ENCODE results near the gene LGI4.

Gene LGI4

DNA sequence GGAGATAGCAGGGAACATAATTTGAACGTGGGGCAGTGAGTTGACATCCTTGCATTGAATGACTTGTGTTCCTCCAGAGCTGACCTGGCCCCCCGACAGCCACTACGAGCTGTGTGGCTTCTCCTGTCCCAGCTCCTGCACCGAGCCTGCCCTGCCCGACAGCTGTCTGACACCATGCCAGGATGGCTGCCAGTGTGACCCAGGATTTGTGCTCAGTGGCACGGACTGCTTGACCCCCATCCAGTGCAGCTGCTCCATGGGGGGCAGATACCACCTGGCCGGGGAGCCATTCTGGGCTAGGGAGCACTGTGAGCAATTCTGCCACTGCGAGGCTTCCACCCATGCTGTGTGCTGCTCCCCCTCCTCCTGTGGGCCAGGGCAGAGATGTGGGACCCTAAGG is 48.4 kb downstream of the LGI4 start:
- Histone ChIP-seq H3K4me1 (ENCODE audit: control insufficient read depth in 1 of 2, insufficient read depth in 2 of 2, low read length in 2 of 2) (peaks cover 0 to 12% of the 10 kb centered on the region in 2 donors), H3K36me3 (ENCODE audit: control insufficient read depth in 1 of 2, insufficient read depth in 2 of 2, low read length in 2 of 2) (no peaks in the 10 kb centered on the region), H3K27ac (ENCODE audit: low read depth, low read length) (no peak overlapping the region), H3K9me3 (ENCODE audit: control insufficient read depth in 1 of 2, low read length in 2 of 2) (no peaks in the 10 kb centered on the region), H3K9ac (ENCODE audit: low read depth in 1 of 2, low read length in 2 of 2) (no peak overlapping the region), H3K27me3 (ENCODE audit: control insufficient read depth in 1 of 2, insufficient read depth in 2 of 2, low read length in 2 of 2) (peaks cover 4 to 7% of the 10 kb centered on the region in 2 donors), H3K4me3 (ENCODE audit: low read depth in 1 of 2, low read length in 2 of 2) (no peak overlapping the region)

DNA sequence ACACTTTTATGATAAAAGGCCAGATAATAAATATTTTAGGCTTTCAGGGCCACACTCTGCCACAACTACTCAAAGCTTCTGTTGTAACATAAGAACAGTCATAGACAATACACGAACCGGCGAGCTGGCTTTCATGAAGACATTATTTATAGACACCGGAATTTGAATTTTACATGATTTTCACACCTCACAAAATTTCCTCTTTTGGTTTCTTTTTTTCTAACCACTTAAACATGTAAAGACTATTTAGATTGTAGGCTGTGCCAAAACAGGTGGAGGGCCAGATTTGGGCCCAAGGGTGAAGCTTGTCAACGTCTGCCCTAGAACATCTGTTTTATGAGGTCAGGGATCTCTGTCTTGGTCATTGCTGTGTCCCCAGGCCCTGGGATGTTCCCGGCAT is 48.9 kb downstream of the LGI4 start:
- Histone ChIP-seq H3K4me3 (ENCODE audit: low read depth in 1 of 2, low read length in 2 of 2) (no peak overlapping the region), H3K36me3 (ENCODE audit: control insufficient read depth in 1 of 2, insufficient read depth in 2 of 2, low read length in 2 of 2) (no peaks in the 10 kb centered on the region), H3K27ac (ENCODE audit: low read depth, low read length) (no peak overlapping the region), H3K9me3 (ENCODE audit: control insufficient read depth in 1 of 2, low read length in 2 of 2) (no peaks in the 10 kb centered on the region), H3K9ac (ENCODE audit: low read depth in 1 of 2, low read length in 2 of 2) (no peak overlapping the region), H3K4me1 (ENCODE audit: control insufficient read depth in 1 of 2, insufficient read depth in 2 of 2, low read length in 2 of 2) (peaks cover 0 to 12% of the 10 kb centered on the region in 2 donors), H3K27me3 (ENCODE audit: control insufficient read depth in 1 of 2, insufficient read depth in 2 of 2, low read length in 2 of 2) (peaks cover 4 to 7% of the 10 kb centered on the region in 2 donors)

DNA sequence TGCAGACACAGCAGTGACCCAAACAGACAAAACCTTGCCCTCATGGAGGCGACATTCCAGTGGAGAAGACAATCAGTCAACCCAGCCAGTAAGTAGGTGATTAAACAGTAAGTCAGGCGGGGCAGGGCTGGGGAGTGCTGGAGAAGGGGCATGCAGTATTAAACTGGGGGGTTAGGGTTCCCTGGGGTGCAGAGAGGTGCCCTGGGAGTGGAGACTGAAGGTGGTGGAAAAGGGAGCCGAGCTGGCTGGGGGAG is 50.4 kb downstream of the LGI4 start:
- Histone ChIP-seq H3K4me1 (ENCODE audit: control insufficient read depth in 1 of 2, insufficient read depth in 2 of 2, low read length in 2 of 2) (peaks cover 0 to 5% of the 10 kb centered on the region in 2 donors), H3K9ac (ENCODE audit: low read depth in 1 of 2, low read length in 2 of 2) (no peak overlapping the region), H3K27ac (ENCODE audit: low read depth, low read length) (no peak overlapping the region)

DNA sequence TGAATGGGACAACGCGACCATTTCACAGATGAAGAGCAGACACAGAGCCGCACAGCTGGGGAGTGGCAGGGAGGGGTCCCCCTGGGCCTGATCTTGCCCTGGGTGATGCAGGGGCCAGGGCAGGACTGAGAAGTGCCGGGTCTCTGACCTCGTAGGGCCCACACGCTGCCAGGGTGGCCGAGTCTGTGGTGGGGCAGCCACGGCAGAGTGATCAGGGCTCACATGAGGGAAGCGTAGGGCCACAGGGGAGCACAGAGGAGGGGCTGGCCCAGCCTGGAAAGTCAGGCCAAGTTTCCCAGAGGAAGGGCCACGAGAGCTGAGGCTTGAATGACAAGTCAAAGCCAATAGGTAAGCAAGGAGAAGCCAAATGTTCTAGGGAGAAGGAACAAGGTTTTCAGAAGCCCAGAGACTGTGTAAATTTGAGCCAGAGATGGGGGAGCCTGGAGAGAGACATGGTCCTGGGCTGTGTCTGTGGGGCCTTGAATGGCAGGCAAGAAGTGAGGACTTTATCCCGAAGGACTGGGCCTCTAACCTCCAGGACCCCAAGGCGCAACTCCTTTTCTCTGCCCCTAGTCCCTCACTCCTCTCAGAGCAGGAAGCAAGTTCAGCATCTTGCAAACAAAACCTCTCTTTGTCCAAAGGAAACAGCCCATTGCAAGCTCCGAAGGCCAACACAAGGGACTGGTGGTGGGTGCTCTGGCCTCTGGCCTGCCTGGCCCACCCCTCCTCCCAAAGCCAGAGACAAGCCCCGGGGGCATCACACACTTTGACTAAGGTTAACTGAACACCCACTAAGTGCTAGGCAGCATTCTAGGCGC is 51.0 kb downstream of the LGI4 start:
- Histone ChIP-seq H3K9me3 (ENCODE audit: control insufficient read depth in 1 of 2, low read length in 2 of 2) (no peaks in the 10 kb centered on the region), H3K9ac (ENCODE audit: low read depth in 1 of 2, low read length in 2 of 2) (no peak overlapping the region), H3K27ac (ENCODE audit: low read depth, low read length) (no peak overlapping the region), H3K4me1 (ENCODE audit: control insufficient read depth in 1 of 2, insufficient read depth in 2 of 2, low read length in 2 of 2) (peaks cover 0 to 5% of the 10 kb centered on the region in 2 donors), H3K4me3 (ENCODE audit: low read depth in 1 of 2, low read length in 2 of 2) (no peak overlapping the region), H3K27me3 (ENCODE audit: control insufficient read depth in 1 of 2, insufficient read depth in 2 of 2, low read length in 2 of 2) (peaks cover 0 to 4% of the 10 kb centered on the region in 2 donors), H3K36me3 (ENCODE audit: control insufficient read depth in 1 of 2, insufficient read depth in 2 of 2, low read length in 2 of 2) (no peaks in the 10 kb centered on the region)

More for the DNA sequence above, 50.4 kb downstream of the LGI4 start:
- Histone ChIP-seq H3K4me3 (ENCODE audit: low read depth in 1 of 2, low read length in 2 of 2) (no peak overlapping the region), H3K36me3 (ENCODE audit: control insufficient read depth in 1 of 2, insufficient read depth in 2 of 2, low read length in 2 of 2) (no peaks in the 10 kb centered on the region), H3K9me3 (ENCODE audit: control insufficient read depth in 1 of 2, low read length in 2 of 2) (no peaks in the 10 kb centered on the region), H3K27me3 (ENCODE audit: control insufficient read depth in 1 of 2, insufficient read depth in 2 of 2, low read length in 2 of 2) (peaks cover 0 to 7% of the 10 kb centered on the region in 2 donors)

DNA sequence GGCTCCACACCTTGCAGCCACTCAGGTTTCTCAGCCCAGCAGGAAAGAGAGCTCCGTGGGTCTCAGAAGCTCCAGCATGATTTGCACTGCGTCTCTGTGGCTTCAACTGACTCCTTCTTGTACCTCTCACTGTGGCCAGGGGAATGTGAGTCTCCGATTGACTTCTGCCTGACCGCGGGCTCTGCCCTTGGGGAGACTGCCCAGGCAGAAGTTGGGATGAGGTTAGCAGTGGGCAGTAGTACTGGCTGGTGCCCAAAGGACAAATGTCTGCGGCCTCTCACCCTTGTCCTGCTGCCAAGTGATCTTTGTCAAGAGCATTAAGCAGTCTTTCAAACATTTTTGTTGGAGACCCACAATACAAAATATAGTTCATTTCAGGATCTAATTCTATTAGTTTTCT is 53.7 kb downstream of the LGI4 start:
- no peaks in the 10 kb centered on the region for H3K27me3 ChIP-seq (ENCODE audit: control insufficient read depth in 1 of 2, insufficient read depth in 2 of 2, low read length in 2 of 2)
- H3K4me3 ChIP-seq (ENCODE audit: low read depth in 1 of 2, low read length in 2 of 2) = no peak overlapping the region
- no peak overlapping the region for H3K9ac ChIP-seq (ENCODE audit: low read depth in 1 of 2, low read length in 2 of 2)
- no peaks in the 10 kb centered on the region for H3K9me3 ChIP-seq (ENCODE audit: control insufficient read depth in 1 of 2, low read length in 2 of 2)
- no peaks in the 10 kb centered on the region for H3K4me1 ChIP-seq (ENCODE audit: control insufficient read depth in 1 of 2, insufficient read depth in 2 of 2, low read length in 2 of 2)
- H3K36me3 ChIP-seq (ENCODE audit: control insufficient read depth in 1 of 2, insufficient read depth in 2 of 2, low read length in 2 of 2) = no peaks in the 10 kb centered on the region
- no peak overlapping the region for H3K27ac ChIP-seq (ENCODE audit: low read depth, low read length)

DNA sequence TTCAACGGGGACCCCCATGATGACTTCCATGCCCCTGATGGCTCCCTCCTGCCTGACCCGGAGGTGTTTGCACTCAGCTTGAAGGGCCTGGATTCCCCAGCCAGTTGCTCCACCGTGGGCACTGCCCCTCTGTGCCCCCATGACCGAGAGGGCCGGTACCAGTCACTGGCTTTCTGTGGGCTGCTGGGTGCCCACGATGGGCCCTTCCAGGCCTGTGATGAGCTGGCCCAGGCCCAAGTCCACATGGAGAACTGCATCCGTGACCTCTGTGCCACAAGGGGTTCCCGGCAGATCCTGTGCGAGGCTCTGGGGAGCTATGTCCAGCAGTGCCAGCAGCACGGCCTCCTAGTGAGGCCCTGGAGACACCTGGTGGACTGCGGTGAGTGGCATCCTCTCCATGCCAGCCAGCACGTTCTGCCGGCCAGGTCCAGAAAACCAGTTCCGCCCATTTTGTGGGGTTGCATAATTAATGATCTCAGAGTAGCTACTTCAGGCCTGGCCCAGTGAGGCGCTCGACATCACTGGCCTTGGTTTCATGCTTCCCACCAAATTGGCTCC is 54.2 kb downstream of the LGI4 start:
- H3K9ac ChIP-seq (ENCODE audit: low read depth in 1 of 2, low read length in 2 of 2) = no peak overlapping the region
- no peak overlapping the region for H3K4me3 ChIP-seq (ENCODE audit: low read depth in 1 of 2, low read length in 2 of 2)
- H3K36me3 ChIP-seq (ENCODE audit: control insufficient read depth in 1 of 2, insufficient read depth in 2 of 2, low read length in 2 of 2) = no peaks in the 10 kb centered on the region
- no peak overlapping the region for H3K27ac ChIP-seq (ENCODE audit: low read depth, low read length)
- no peaks in the 10 kb centered on the region for H3K27me3 ChIP-seq (ENCODE audit: control insufficient read depth in 1 of 2, insufficient read depth in 2 of 2, low read length in 2 of 2)
- H3K4me1 ChIP-seq (ENCODE audit: control insufficient read depth in 1 of 2, insufficient read depth in 2 of 2, low read length in 2 of 2) = no peaks in the 10 kb centered on the region
- no peaks in the 10 kb centered on the region for H3K9me3 ChIP-seq (ENCODE audit: control insufficient read depth in 1 of 2, low read length in 2 of 2)

DNA sequence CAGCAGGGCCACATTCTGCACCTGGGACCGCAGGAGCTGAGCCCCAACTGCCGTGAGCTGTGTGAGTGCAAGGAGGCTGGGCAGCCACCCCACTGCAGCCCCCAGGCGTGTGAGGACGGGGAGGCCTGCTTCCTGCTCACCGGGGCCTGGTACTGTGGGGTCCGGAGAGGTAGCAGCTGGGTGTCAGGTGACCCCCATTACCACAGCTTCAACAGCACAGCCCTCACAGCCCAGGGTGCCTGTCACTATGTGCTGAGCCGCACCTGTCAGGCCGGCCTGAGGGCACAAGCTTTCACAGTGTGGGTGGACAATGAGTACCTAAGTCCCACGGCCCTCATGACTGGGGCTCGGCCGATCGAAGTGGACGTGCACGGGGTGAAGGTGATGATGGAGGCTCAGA is 55.0 kb downstream of the LGI4 start:
- Histone ChIP-seq H3K36me3 (ENCODE audit: control insufficient read depth in 1 of 2, insufficient read depth in 2 of 2, low read length in 2 of 2) (no peaks in the 10 kb centered on the region), H3K27ac (ENCODE audit: low read depth, low read length) (no peak overlapping the region)

DNA sequence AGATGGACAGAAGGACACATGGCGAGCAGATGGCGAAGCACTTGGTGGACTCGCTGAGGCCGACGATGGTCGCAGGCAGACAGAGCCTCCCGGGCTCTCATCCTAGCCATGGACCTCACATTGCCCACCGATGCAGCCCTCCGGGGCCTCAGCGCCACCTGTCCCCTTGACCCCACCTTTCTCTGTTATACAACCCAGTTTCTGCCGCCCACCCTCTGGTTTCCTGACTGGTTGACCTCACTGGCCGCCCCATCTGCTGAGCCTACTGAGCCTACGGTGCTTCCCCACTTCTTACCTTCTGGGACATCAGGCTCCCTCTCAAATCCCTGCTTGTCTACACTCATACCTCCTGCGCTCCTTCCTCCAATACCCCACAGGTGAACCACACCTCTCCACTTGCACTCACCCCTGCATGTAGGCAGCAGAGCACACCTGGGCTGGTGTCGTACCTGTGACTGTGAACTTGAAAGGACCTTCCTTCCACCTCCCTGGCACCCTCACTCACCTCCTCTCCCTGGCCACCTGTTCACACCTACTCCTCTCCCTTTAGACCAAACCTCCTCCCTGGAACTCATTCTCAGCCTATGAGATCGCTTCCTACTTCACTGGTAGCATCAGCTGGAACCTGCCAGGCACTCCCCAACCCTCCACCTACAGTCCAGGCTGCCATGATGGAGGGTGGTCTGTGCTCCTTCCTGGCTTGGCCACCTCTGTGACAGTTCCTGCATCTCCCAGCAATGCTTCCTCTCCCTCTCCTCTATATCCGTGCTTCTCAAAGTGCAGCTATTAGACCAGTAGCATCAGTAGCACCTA is 57.2 kb downstream of the LGI4 start:
- Histone ChIP-seq H3K9me3 (ENCODE audit: control insufficient read depth in 1 of 2, low read length in 2 of 2) (no peaks in the 10 kb centered on the region), H3K36me3 (ENCODE audit: control insufficient read depth in 1 of 2, insufficient read depth in 2 of 2, low read length in 2 of 2) (no peaks in the 10 kb centered on the region), H3K4me3 (ENCODE audit: low read depth in 1 of 2, low read length in 2 of 2) (no peak overlapping the region), H3K4me1 (ENCODE audit: control insufficient read depth in 1 of 2, insufficient read depth in 2 of 2, low read length in 2 of 2) (no peaks in the 10 kb centered on the region), H3K27ac (ENCODE audit: low read depth, low read length) (no peak overlapping the region), H3K27me3 (ENCODE audit: control insufficient read depth in 1 of 2, insufficient read depth in 2 of 2, low read length in 2 of 2) (no peaks in the 10 kb centered on the region), H3K9ac (ENCODE audit: low read depth in 1 of 2, low read length in 2 of 2) (no peak overlapping the region)

More for the DNA sequence above, 55.0 kb downstream of the LGI4 start:
- no peaks in the 10 kb centered on the region for H3K27me3 ChIP-seq (ENCODE audit: control insufficient read depth in 1 of 2, insufficient read depth in 2 of 2, low read length in 2 of 2)
- no peaks in the 10 kb centered on the region for H3K4me1 ChIP-seq (ENCODE audit: control insufficient read depth in 1 of 2, insufficient read depth in 2 of 2, low read length in 2 of 2)
- H3K9me3 ChIP-seq (ENCODE audit: control insufficient read depth in 1 of 2, low read length in 2 of 2) = no peaks in the 10 kb centered on the region
- no peak overlapping the region for H3K9ac ChIP-seq (ENCODE audit: low read depth in 1 of 2, low read length in 2 of 2)
- no peak overlapping the region for H3K4me3 ChIP-seq (ENCODE audit: low read depth in 1 of 2, low read length in 2 of 2)

DNA sequence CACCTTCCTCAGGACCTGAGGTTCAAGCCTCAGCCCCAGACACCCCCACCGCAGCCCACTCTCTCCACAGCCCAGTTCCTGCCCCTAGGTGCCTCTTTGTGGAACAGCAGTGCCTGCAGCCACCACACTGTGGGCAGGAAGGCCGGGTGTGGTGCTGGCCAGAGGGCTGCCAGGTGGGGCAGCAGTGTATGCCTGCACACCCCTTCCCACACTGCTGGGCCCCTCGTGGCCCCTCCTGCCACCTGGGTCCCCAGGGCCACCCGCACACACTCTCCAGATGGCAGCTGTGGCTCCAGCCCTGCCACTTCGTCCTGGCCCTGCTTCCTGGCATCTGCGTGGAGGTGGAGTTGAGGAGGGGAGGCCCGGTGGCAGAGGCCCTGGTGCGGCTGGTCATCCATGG is 58.2 kb downstream of the LGI4 start:
- no peak overlapping the region for H3K4me3 ChIP-seq (ENCODE audit: low read depth in 1 of 2, low read length in 2 of 2)
- H3K4me1 ChIP-seq (ENCODE audit: control insufficient read depth in 1 of 2, insufficient read depth in 2 of 2, low read length in 2 of 2) = no peaks in the 10 kb centered on the region
- no peaks in the 10 kb centered on the region for H3K27me3 ChIP-seq (ENCODE audit: control insufficient read depth in 1 of 2, insufficient read depth in 2 of 2, low read length in 2 of 2)
- no peaks in the 10 kb centered on the region for H3K36me3 ChIP-seq (ENCODE audit: control insufficient read depth in 1 of 2, insufficient read depth in 2 of 2, low read length in 2 of 2)
- no peaks in the 10 kb centered on the region for H3K9me3 ChIP-seq (ENCODE audit: control insufficient read depth in 1 of 2, low read length in 2 of 2)
- H3K9ac ChIP-seq (ENCODE audit: low read depth in 1 of 2, low read length in 2 of 2) = no peak overlapping the region
- no peak overlapping the region for H3K27ac ChIP-seq (ENCODE audit: low read depth, low read length)

DNA sequence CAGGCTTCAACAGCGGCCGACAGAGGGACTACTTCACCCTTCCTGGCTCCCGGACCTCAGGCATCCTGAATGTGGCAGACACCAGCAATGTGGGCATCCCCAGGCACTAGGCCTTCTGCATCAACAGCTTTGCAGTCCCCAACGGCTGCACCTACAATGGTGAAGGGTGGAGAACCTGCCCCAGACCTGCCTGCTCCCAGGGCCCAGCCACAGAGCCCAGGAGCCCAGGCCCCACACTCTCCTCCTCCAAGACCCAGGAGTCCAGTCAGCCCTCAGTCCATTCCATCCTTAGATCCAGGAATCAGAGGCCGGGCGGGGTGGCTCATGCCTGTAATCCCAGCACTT is 58.9 kb downstream of the LGI4 start:
- H3K4me1 ChIP-seq (ENCODE audit: control insufficient read depth in 1 of 2, insufficient read depth in 2 of 2, low read length in 2 of 2) = no peaks in the 10 kb centered on the region
- H3K36me3 ChIP-seq (ENCODE audit: control insufficient read depth in 1 of 2, insufficient read depth in 2 of 2, low read length in 2 of 2) = no peaks in the 10 kb centered on the region
- no peak overlapping the region for H3K27ac ChIP-seq (ENCODE audit: low read depth, low read length)
- H3K27me3 ChIP-seq (ENCODE audit: control insufficient read depth in 1 of 2, insufficient read depth in 2 of 2, low read length in 2 of 2) = no peaks in the 10 kb centered on the region
- H3K9ac ChIP-seq (ENCODE audit: low read depth in 1 of 2, low read length in 2 of 2) = no peak overlapping the region
- no peak overlapping the region for H3K4me3 ChIP-seq (ENCODE audit: low read depth in 1 of 2, low read length in 2 of 2)
- no peaks in the 10 kb centered on the region for H3K9me3 ChIP-seq (ENCODE audit: control insufficient read depth in 1 of 2, low read length in 2 of 2)

Measured in duodenal mucosa (tissue), 2 donors.